Gastroesophageal sphincter (tissue), 4 donors: Measurements from ENCODE around the gene CDC42EP3. TPM values are rescaled to one million over a fixed set of nuclear protein-coding genes. Genes with fewer than 3 reads are reported as not detected.

Source experiments
- ATAC-seq: fragments of 150-250 bp; one replicate; pipeline ENCODE4 v1.9.1; 2016; ENCODE audit warnings: mild to moderate bottlenecking, moderate library complexity
- H3K27ac ChIP-seq, 4 donors: fragments of 200-600 bp; sonication (generic) in 3 of 4; 1 replicate in 3 of 4; 2 replicates in 1 of 4; pipeline ENCODE4 v1.5.1; 2016 to 2019
- H3K27me3 ChIP-seq: fragments of 200-600 bp; sonication (generic); one replicate; pipeline ENCODE4 v1.5.1; 2019
- H3K36me3 ChIP-seq, 2 donors: fragments of 200-600 bp; sonication (generic); one replicate each; pipeline ENCODE4 v1.5.1; 2019; ENCODE audit warnings: control low read depth in 1 of 2
- H3K4me1 ChIP-seq, 3 donors: fragments of 200-600 bp; sonication (generic); 1 replicate in 2 of 3; 2 replicates in 1 of 3; pipeline ENCODE4 v1.5.1; 2016 to 2019; ENCODE audit warnings: control low read depth in 2 of 3
- H3K4me3 ChIP-seq, 2 donors: fragments of 200-600 bp; sonication (generic); one replicate each; pipeline ENCODE4 v1.5.1; 2019; ENCODE audit warnings: mild to moderate bottlenecking in 1 of 2, moderate library complexity in 1 of 2
- H3K9me3 ChIP-seq, 3 donors: fragments of 200-600 bp; sonication (generic); one replicate each; pipeline ENCODE4 v1.5.1; 2017 to 2019; ENCODE audit warnings: control low read depth in 2 of 3
- EP300 ChIP-seq: sonication (generic); formaldehyde crosslinking; IDR thresholded peaks from one replicate; pipeline ENCODE4 v1.6.1; 2017; ENCODE audit warnings: antibody characterized with exemption, mild to moderate bottlenecking
- POLR2A ChIP-seq, 2 donors: fragments of 450-650 bp; IDR thresholded peaks; one replicate each; pipeline ENCODE4 v1.6.1; 2017; ENCODE audit warnings: antibody characterized with exemption in 2 of 2, mild to moderate bottlenecking in 2 of 2, moderate library complexity in 1 of 2
- POLR2AphosphoS5 ChIP-seq: sonication (generic); formaldehyde crosslinking; IDR thresholded peaks from one replicate; pipeline ENCODE4 v1.6.1; 2017; ENCODE audit warnings: antibody characterized with exemption
- WGBS, 2 donors: methylation state at CpG; one replicate each; pipeline ENCODE4 v1.1.5; 2018; ENCODE audit warnings: low coverage in 1 of 2; 5-methylcytosine and 5-hydroxymethylcytosine counted together
- total RNA-seq, 4 donors: library from RNA; depleted of rRNA; stranded (reverse); fragments of >200 nt; gene quantifications; one replicate each; pipeline ENCODE4 v1.1.0, GENCODE V29; 2016
- TF ChIP-seq, protein P1 (sequence below), 4 experiments: fragments of 200-600 bp in 2 of 4; fragments of 450-650 bp in 2 of 4; sonication (generic) in 1 of 4; IDR thresholded peaks; one replicate each; pipeline ENCODE4 v1.5.1; 2017 to 2019; ENCODE audit warnings: antibody characterized with exemption in 4 of 4, mild to moderate bottlenecking in 2 of 4, moderate library complexity in 2 of 4

The CDC42EP3 gene
- total RNA-seq, 4 donors from 2014 or later, result 39.4 to 198 (median 87.4) TPM

DNA sequence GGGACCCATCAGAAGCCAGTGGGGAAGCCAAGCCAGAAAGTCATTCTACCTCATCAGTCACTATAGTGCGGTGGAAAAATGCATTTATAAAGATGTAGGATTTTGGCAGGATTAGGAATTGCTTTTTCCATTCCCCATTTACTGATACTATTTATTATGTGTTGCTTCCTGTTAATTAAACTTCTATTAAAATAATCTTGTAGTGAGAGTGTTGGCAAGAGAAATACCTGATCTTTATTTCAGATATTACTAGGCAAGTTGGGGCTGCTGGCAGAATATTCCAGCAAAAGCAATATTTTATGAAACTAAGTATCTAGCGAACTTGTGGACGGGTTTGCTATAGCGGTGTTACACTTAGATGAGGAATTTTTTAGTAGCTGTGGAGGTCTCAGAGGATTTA is 23.9 kb upstream of the CDC42EP3 start:
- no peaks in the 10 kb centered on the region for H3K36me3 ChIP-seq
- TF ChIP-seq, protein P1, sequence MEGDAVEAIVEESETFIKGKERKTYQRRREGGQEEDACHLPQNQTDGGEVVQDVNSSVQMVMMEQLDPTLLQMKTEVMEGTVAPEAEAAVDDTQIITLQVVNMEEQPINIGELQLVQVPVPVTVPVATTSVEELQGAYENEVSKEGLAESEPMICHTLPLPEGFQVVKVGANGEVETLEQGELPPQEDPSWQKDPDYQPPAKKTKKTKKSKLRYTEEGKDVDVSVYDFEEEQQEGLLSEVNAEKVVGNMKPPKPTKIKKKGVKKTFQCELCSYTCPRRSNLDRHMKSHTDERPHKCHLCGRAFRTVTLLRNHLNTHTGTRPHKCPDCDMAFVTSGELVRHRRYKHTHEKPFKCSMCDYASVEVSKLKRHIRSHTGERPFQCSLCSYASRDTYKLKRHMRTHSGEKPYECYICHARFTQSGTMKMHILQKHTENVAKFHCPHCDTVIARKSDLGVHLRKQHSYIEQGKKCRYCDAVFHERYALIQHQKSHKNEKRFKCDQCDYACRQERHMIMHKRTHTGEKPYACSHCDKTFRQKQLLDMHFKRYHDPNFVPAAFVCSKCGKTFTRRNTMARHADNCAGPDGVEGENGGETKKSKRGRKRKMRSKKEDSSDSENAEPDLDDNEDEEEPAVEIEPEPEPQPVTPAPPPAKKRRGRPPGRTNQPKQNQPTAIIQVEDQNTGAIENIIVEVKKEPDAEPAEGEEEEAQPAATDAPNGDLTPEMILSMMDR (IDR thresholded peaks at IDR 0.05), result no peak
- no peak for TF ChIP-seq POLR2AphosphoS5
- TF ChIP-seq EP300, result no peak
- no peak for TF ChIP-seq POLR2A (IDR thresholded peaks at IDR 0.05)
- no peak for ATAC-seq
- H3K4me1 ChIP-seq, result peaks cover 0 to 3% (median 0%) of the 10 kb centered on the region in 3 donors
- no peak overlapping the region for H3K4me3 ChIP-seq
- H3K27ac ChIP-seq, result no peak overlapping the region
- 73 to 74% methylated on average over 4 of the region's 4 CpGs for WGBS, 2 donors
- H3K27me3 ChIP-seq, result no peaks in the 10 kb centered on the region
- H3K9me3 ChIP-seq, result no peaks in the 10 kb centered on the region

DNA sequence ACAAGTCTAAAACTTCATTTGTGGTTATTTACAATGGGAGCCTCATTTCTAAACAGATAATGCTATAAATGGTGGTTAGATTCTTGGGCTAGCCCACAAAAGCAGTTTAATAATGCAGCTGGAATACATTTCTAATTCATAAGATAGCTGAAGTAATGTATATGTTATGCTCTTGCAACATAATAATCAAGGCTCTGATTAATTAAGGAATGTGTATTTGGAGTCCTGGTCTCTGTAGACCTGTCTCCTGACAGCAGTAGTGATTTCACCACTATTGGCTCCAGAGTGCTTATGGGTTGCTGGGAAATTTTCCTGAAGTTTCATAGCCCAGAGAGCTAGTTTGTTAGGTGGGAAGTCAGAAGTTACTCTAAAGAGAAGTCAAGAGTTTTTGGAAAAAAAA is 21.3 kb upstream of the CDC42EP3 start:
- no peak overlapping the region for H3K27ac ChIP-seq
- no peaks in the 10 kb centered on the region for H3K36me3 ChIP-seq
- peaks cover 0 to 19% (median 4%) of the 10 kb centered on the region in 3 donors for H3K4me1 ChIP-seq
- H3K27me3 ChIP-seq, result no peaks in the 10 kb centered on the region
- H3K4me3 ChIP-seq, result no peak overlapping the region
- H3K9me3 ChIP-seq, result no peaks in the 10 kb centered on the region
- no peak for ATAC-seq
- TF ChIP-seq EP300, result no peak
- TF ChIP-seq, protein P1 (IDR thresholded peaks at IDR 0.05), result no peak
- no peak for TF ChIP-seq POLR2AphosphoS5
- no peak for TF ChIP-seq POLR2A (IDR thresholded peaks at IDR 0.05)

DNA sequence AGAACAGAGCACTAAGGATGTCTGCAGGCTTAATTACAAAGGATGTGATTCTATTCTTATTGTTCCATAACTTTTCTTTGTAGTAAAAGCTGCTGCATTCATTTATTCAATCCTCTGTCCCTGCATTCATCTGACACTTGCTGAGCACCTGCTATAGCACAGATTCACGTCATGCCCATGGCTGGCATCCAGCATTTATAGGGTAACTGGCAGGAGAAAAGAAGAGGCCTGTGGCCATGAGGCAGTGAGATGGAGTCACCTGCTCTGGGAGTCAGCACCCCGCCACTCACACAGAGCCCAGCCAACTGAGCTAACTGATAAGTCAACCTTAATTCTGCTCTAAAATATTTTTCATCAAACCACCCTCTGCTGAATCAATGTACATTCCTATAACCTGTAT is 18.3 kb upstream of the CDC42EP3 start:
- 39 to 45% methylated on average over 2 of the region's 2 CpGs for WGBS, 2 donors
- Histone ChIP-seq H3K4me1 (peaks cover 0 to 19% (median 4%) of the 10 kb centered on the region in 3 donors), H3K4me3 (no peak overlapping the region), H3K27ac (peak overlapping the region; percentile 76 to 83 (median 80)), H3K36me3 (no peaks in the 10 kb centered on the region), H3K9me3 (no peaks in the 10 kb centered on the region), H3K27me3 (no peaks in the 10 kb centered on the region)
- TF ChIP-seq, protein P1 (IDR thresholded peaks at IDR 0.05), result no peak
- TF ChIP-seq POLR2AphosphoS5, result no peak
- ATAC-seq, result no peak

DNA sequence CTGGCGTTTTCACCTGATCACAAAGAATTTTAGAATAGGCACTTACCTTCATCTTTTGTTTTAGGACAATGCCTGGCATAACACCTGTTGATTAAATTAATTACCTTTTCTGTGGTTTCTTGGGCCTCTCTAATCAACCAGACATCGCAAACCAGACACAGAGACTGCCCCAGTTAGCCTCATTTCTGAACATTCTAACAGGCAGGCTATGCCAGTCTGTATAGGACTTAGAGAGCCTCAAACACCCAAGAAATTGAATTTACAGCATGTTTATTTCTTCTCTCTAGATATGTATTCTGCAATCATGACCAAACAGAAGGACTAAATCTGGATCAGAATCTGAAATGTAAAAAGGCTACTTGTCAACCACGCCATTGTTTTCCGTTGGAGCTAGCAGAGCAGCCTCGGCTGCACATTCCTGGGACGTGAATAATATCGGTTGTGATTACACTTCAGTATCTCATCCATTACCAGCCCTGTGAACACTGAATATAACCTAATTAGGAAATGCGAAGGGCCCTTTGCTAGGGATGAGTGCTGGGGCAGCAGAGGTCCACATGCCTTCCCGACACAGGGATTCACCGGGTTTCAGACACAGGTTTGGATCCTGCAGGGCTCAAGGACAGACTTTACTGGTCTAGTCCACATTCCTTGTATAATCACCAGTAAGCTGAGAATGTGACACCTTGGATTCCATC is 17.5 kb upstream of the CDC42EP3 start:
- peak overlapping the region; percentile 76 to 83 (median 80) for H3K27ac ChIP-seq
- TF ChIP-seq POLR2AphosphoS5 (peak; percentile 77), POLR2A (IDR thresholded peaks at IDR 0.05) (no peak), EP300 (no peak)
- TF ChIP-seq, protein P1 (IDR thresholded peaks at IDR 0.05), result no peak
- H3K36me3 ChIP-seq, result no peaks in the 10 kb centered on the region
- peak; percentile 84 for ATAC-seq
- WGBS, 2 donors, result 11 to 30% methylated on average over 9 to 10 of the region's 10 CpGs
- H3K4me1 ChIP-seq, result peaks cover 0 to 19% (median 4%) of the 10 kb centered on the region in 3 donors
- H3K4me3 ChIP-seq, result no peak overlapping the region
- H3K27me3 ChIP-seq, result no peaks in the 10 kb centered on the region
- no peaks in the 10 kb centered on the region for H3K9me3 ChIP-seq

DNA sequence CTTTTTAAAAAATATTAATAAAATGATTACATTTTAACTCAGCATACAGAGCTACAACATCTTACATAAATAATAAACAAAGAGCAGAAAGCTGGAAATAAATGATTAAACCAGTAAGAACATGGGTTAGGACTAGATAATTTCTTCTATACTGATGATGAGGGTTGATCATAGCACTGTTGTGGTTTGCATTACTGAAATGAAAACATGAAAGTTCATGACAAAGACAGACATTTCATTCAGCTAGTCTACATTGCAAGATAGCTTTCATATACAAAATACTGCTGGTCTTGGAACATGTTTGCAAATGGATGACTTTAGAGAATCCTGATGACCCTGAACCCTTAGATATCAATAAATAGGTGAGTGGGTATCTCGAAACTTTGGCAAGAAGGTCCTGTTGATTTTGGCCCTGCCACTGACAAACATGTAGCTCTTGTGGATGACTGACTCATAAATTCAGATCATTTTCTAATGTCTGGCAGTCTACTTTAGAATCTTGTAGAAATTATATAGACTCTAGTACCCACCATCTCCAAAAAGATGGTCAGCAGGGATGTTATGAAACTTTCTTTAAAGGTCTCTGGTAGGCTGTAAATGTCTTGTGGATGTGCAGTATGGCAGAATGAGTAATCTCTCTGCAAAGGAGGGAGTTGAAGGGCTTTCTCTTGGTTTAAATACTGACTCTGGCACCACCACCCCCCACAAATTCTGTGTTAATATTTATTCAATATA is 15.5 kb upstream of the CDC42EP3 start:
- no peak overlapping the region for H3K4me3 ChIP-seq
- H3K9me3 ChIP-seq, result no peaks in the 10 kb centered on the region
- peaks cover 0 to 19% (median 4%) of the 10 kb centered on the region in 3 donors for H3K4me1 ChIP-seq
- no peaks in the 10 kb centered on the region for H3K27me3 ChIP-seq
- TF ChIP-seq POLR2A (IDR thresholded peaks at IDR 0.05) (no peak), EP300 (no peak), POLR2AphosphoS5 (no peak)
- TF ChIP-seq, protein P1 (IDR thresholded peaks at IDR 0.05), result no peak
- 92 to 94% methylated on average over 1 of the region's 1 CpG for WGBS, 2 donors
- H3K27ac ChIP-seq, result no peak overlapping the region
- H3K36me3 ChIP-seq, result no peaks in the 10 kb centered on the region
- ATAC-seq, result no peak
